NCI-H69 (cell line): ENCODE data around the gene NEU3.
"Not testable (repeated sequence)": the region's sequence is repeated elsewhere in the genome, so short reads cannot be mapped to it uniquely, and the experiment has no call there.

ENCODE experiments used
- DNase-seq: peaks from one replicate; lab custom pipeline; 2025; lab: John Stamatoyannopoulos, UW

NEU3 gene

GRCh38 chr11:74984070-74984469 lies 4.7 kb upstream of the NEU3 start:
- DNase-seq, result no peak

- DNase-seq, result no peak
Measured at GRCh38 chr11:74984730-74985129, 4.0 kb upstream of the NEU3 start.

GRCh38 chr11:74989260-74989638 lies 516 bp downstream of the NEU3 start:
- DNase-seq, result peak; percentile 50

GRCh38 chr11:74990150-74990549 lies 1.4 kb downstream of the NEU3 start:
- DNase-seq, result not testable (repeated sequence)

- peak; percentile 25 for DNase-seq
Measured at GRCh38 chr11:74990941-74991340, 2.2 kb downstream of the NEU3 start.

- DNase-seq, result no peak
Measured at GRCh38 chr11:74992852-74993251, 4.1 kb downstream of the NEU3 start.

GRCh38 chr11:75000975-75001354 lies 12.2 kb downstream of the NEU3 start:
- DNase-seq, result no peak

GRCh38 chr11:75001686-75002085 lies 13.0 kb downstream of the NEU3 start:
- no peak for DNase-seq

- no peak for DNase-seq
Measured at GRCh38 chr11:75002516-75002915, 13.8 kb downstream of the NEU3 start.

GRCh38 chr11:75004215-75004614 lies 15.5 kb downstream of the NEU3 start:
- no peak for DNase-seq

GRCh38 chr11:75011357-75011756 lies 22.6 kb downstream of the NEU3 start:
- DNase-seq, result no peak

- DNase-seq, result no peak
Measured at GRCh38 chr11:75011872-75012271, 23.1 kb downstream of the NEU3 start.

GRCh38 chr11:75013051-75013450 lies 24.3 kb downstream of the NEU3 start:
- DNase-seq, result no peak

GRCh38 chr11:75014129-75014528 lies 25.4 kb downstream of the NEU3 start:
- DNase-seq, result no peak

- not testable (repeated sequence) for DNase-seq
Measured at GRCh38 chr11:75019200-75019599, 30.5 kb downstream of the NEU3 start.

- DNase-seq, result not testable (repeated sequence)
Measured at GRCh38 chr11:75020328-75020727, 31.6 kb downstream of the NEU3 start.

GRCh38 chr11:75022296-75022695 lies 33.6 kb downstream of the NEU3 start:
- no peak for DNase-seq

GRCh38 chr11:75022759-75023396 lies 34.1 kb downstream of the NEU3 start:
- peak; percentile 78 for DNase-seq

- no peak for DNase-seq
Measured at GRCh38 chr11:75023446-75024067, 34.8 kb downstream of the NEU3 start.

- no peak for DNase-seq
Measured at GRCh38 chr11:75024068-75024449, 35.3 kb downstream of the NEU3 start.

- DNase-seq, result peak; percentile 51
Measured at GRCh38 chr11:75024764-75025211, 36.1 kb downstream of the NEU3 start.

GRCh38 chr11:75025561-75025960 lies 36.8 kb downstream of the NEU3 start:
- DNase-seq, result no peak

GRCh38 chr11:75028321-75028720 lies 39.6 kb downstream of the NEU3 start:
- peak; percentile 64 for DNase-seq

GRCh38 chr11:75028724-75029123 lies 40.0 kb downstream of the NEU3 start:
- peak; percentile 85 for DNase-seq
